ENCODE results near the gene CRISPLD2. TPM values are rescaled to one million over a fixed set of nuclear protein-coding genes. Genes with fewer than 3 reads are reported as not detected.

The CRISPLD2 gene
- total RNA-seq, 2 donors from 2014 or later, result 0.30 to 0.66 TPM

GRCh38 chr16:84811529-84811928 lies 8.3 kb upstream of the CRISPLD2 start:
- no peak overlapping the region for H3K4me3 Mint-ChIP-seq
- ATAC-seq (replicated peaks), result no peak
- H3K27me3 Mint-ChIP-seq, result no peaks in the 10 kb centered on the region
- H3K36me3 Mint-ChIP-seq (ENCODE audit: low read depth), result no peaks in the 10 kb centered on the region
- H3K4me1 Mint-ChIP-seq, result peaks cover 4% of the 10 kb centered on the region
- H3K9me3 Mint-ChIP-seq, result no peaks in the 10 kb centered on the region
- no peak overlapping the region for H3K27ac Mint-ChIP-seq

- Mint-ChIP-seq H3K27me3 (no peaks in the 10 kb centered on the region), H3K4me3 (no peak overlapping the region), H3K27ac (no peak overlapping the region), H3K4me1 (peaks cover 4% of the 10 kb centered on the region), H3K36me3 (ENCODE audit: low read depth) (no peaks in the 10 kb centered on the region), H3K9me3 (no peaks in the 10 kb centered on the region)
- no peak for ATAC-seq (replicated peaks)
Measured at GRCh38 chr16:84813141-84813934, 6.4 kb upstream of the CRISPLD2 start.

- Mint-ChIP-seq H3K4me3 (no peak overlapping the region), H3K9me3 (no peaks in the 10 kb centered on the region), H3K27me3 (peaks cover 2% of the 10 kb centered on the region), H3K36me3 (ENCODE audit: low read depth) (no peaks in the 10 kb centered on the region), H3K27ac (no peak overlapping the region), H3K4me1 (peaks cover 10% of the 10 kb centered on the region)
- ATAC-seq (replicated peaks), result no peak
Measured at GRCh38 chr16:84815462-84815861, 4.3 kb upstream of the CRISPLD2 start.

GRCh38 chr16:84816023-84816422 lies 3.8 kb upstream of the CRISPLD2 start:
- H3K9me3 Mint-ChIP-seq, result no peaks in the 10 kb centered on the region
- H3K27me3 Mint-ChIP-seq, result peaks cover 4% of the 10 kb centered on the region
- H3K36me3 Mint-ChIP-seq (ENCODE audit: low read depth), result no peaks in the 10 kb centered on the region
- ATAC-seq (replicated peaks), result no peak
- no peak overlapping the region for H3K27ac Mint-ChIP-seq
- H3K4me1 Mint-ChIP-seq, result peaks cover 9% of the 10 kb centered on the region
- H3K4me3 Mint-ChIP-seq, result no peak overlapping the region

GRCh38 chr16:84816485-84816884 lies 3.3 kb upstream of the CRISPLD2 start:
- Mint-ChIP-seq H3K36me3 (ENCODE audit: low read depth) (no peaks in the 10 kb centered on the region), H3K4me1 (peaks cover 9% of the 10 kb centered on the region), H3K27ac (no peak overlapping the region), H3K27me3 (peaks cover 4% of the 10 kb centered on the region), H3K4me3 (no peak overlapping the region), H3K9me3 (no peaks in the 10 kb centered on the region)
- ATAC-seq (replicated peaks), result no peak

GRCh38 chr16:84817206-84817605 lies 2.6 kb upstream of the CRISPLD2 start:
- no peak overlapping the region for H3K27ac Mint-ChIP-seq
- no peaks in the 10 kb centered on the region for H3K9me3 Mint-ChIP-seq
- no peaks in the 10 kb centered on the region for H3K36me3 Mint-ChIP-seq (ENCODE audit: low read depth)
- no peak overlapping the region for H3K4me3 Mint-ChIP-seq
- ATAC-seq (replicated peaks), result no peak
- peaks cover 4% of the 10 kb centered on the region for H3K27me3 Mint-ChIP-seq
- H3K4me1 Mint-ChIP-seq, result peaks cover 11% of the 10 kb centered on the region

- Mint-ChIP-seq H3K4me3 (no peak overlapping the region), H3K27me3 (peaks cover 4% of the 10 kb centered on the region), H3K27ac (no peak overlapping the region), H3K4me1 (peaks cover 15% of the 10 kb centered on the region), H3K9me3 (no peaks in the 10 kb centered on the region), H3K36me3 (ENCODE audit: low read depth) (no peaks in the 10 kb centered on the region)
- ATAC-seq (replicated peaks), result no peak
Measured at GRCh38 chr16:84817613-84818012, 2.2 kb upstream of the CRISPLD2 start.

- ATAC-seq (replicated peaks), result no peak
- Mint-ChIP-seq H3K27ac (no peak overlapping the region), H3K36me3 (ENCODE audit: low read depth) (no peaks in the 10 kb centered on the region), H3K27me3 (peaks cover 7% of the 10 kb centered on the region), H3K4me1 (peaks cover 20% of the 10 kb centered on the region), H3K4me3 (no peak overlapping the region), H3K9me3 (no peaks in the 10 kb centered on the region)
Measured at GRCh38 chr16:84818133-84818532, 1.7 kb upstream of the CRISPLD2 start.

GRCh38 chr16:84818989-84819643 lies 669 bp upstream of the CRISPLD2 start:
- Mint-ChIP-seq H3K36me3 (ENCODE audit: low read depth) (no peaks in the 10 kb centered on the region), H3K9me3 (no peaks in the 10 kb centered on the region), H3K27ac (no peak overlapping the region), H3K4me3 (no peak overlapping the region), H3K4me1 (peaks cover 20% of the 10 kb centered on the region), H3K27me3 (peaks cover 7% of the 10 kb centered on the region)
- ATAC-seq (replicated peaks), result no peak

GRCh38 chr16:84820305-84820684 lies 510 bp downstream of the CRISPLD2 start:
- Mint-ChIP-seq H3K27ac (no peak overlapping the region), H3K4me1 (peaks cover 20% of the 10 kb centered on the region), H3K9me3 (no peaks in the 10 kb centered on the region), H3K27me3 (peaks cover 10% of the 10 kb centered on the region), H3K36me3 (ENCODE audit: low read depth) (no peaks in the 10 kb centered on the region), H3K4me3 (peak overlapping the region; percentile 81)
- no peak for ATAC-seq (replicated peaks)

GRCh38 chr16:84820771-84821170 lies 986 bp downstream of the CRISPLD2 start:
- H3K36me3 Mint-ChIP-seq (ENCODE audit: low read depth), result no peaks in the 10 kb centered on the region
- H3K4me3 Mint-ChIP-seq, result peak overlapping the region; percentile 81
- H3K27me3 Mint-ChIP-seq, result peaks cover 10% of the 10 kb centered on the region

GRCh38 chr16:84821179-84821578 lies 1.4 kb downstream of the CRISPLD2 start:
- Mint-ChIP-seq H3K9me3 (no peaks in the 10 kb centered on the region), H3K27me3 (peaks cover 10% of the 10 kb centered on the region), H3K27ac (no peak overlapping the region), H3K36me3 (ENCODE audit: low read depth) (no peaks in the 10 kb centered on the region), H3K4me3 (no peak overlapping the region), H3K4me1 (peaks cover 20% of the 10 kb centered on the region)
- ATAC-seq (replicated peaks), result no peak

More at GRCh38 chr16:84820771-84821170, 986 bp downstream of the CRISPLD2 start:
- Mint-ChIP-seq H3K27ac (no peak overlapping the region), H3K9me3 (no peaks in the 10 kb centered on the region), H3K4me1 (peaks cover 20% of the 10 kb centered on the region)
- ATAC-seq (replicated peaks), result no peak

GRCh38 chr16:84821728-84822689 lies 2.2 kb downstream of the CRISPLD2 start:
- no peak overlapping the region for H3K27ac Mint-ChIP-seq
- H3K4me3 Mint-ChIP-seq, result no peak overlapping the region
- no peaks in the 10 kb centered on the region for H3K9me3 Mint-ChIP-seq
- H3K4me1 Mint-ChIP-seq, result peaks cover 20% of the 10 kb centered on the region
- ATAC-seq (replicated peaks), result no peak
- peaks cover 10% of the 10 kb centered on the region for H3K27me3 Mint-ChIP-seq
- no peaks in the 10 kb centered on the region for H3K36me3 Mint-ChIP-seq (ENCODE audit: low read depth)

- H3K4me3 Mint-ChIP-seq, result no peak overlapping the region
- no peak overlapping the region for H3K27ac Mint-ChIP-seq
- ATAC-seq (replicated peaks), result no peak
- H3K27me3 Mint-ChIP-seq, result peaks cover 10% of the 10 kb centered on the region
- H3K4me1 Mint-ChIP-seq, result peaks cover 20% of the 10 kb centered on the region
- H3K36me3 Mint-ChIP-seq (ENCODE audit: low read depth), result no peaks in the 10 kb centered on the region
- no peaks in the 10 kb centered on the region for H3K9me3 Mint-ChIP-seq
Measured at GRCh38 chr16:84822990-84823389, 3.2 kb downstream of the CRISPLD2 start.
